Umbilical cord (tissue), 2 donors: ENCODE data around the gene FKRP. TPM values are rescaled to one million over a fixed set of nuclear protein-coding genes. Genes with fewer than 3 reads are reported as not detected.
"Not testable (repeated sequence)": the region's sequence is repeated elsewhere in the genome, so short reads cannot be mapped to it uniquely, and the experiment has no call there.

Experiments
- DNase-seq: peaks from one replicate; pipeline ENCODE4 v3.0.0-alpha.2; 2015; ENCODE audit warnings: low spot score
- total RNA-seq: library from RNA; depleted of rRNA; stranded (reverse); fragments of >200 nt; gene quantifications from one replicate; pipeline ENCODE4 v1.2.3, GENCODE V29; 2014; ENCODE audit warnings: low replicate concordance; ENCODE audit not compliant: insufficient read depth

The FKRP gene
- total RNA-seq, 1 donor from 2014 or later, result 27.0 TPM

DNA sequence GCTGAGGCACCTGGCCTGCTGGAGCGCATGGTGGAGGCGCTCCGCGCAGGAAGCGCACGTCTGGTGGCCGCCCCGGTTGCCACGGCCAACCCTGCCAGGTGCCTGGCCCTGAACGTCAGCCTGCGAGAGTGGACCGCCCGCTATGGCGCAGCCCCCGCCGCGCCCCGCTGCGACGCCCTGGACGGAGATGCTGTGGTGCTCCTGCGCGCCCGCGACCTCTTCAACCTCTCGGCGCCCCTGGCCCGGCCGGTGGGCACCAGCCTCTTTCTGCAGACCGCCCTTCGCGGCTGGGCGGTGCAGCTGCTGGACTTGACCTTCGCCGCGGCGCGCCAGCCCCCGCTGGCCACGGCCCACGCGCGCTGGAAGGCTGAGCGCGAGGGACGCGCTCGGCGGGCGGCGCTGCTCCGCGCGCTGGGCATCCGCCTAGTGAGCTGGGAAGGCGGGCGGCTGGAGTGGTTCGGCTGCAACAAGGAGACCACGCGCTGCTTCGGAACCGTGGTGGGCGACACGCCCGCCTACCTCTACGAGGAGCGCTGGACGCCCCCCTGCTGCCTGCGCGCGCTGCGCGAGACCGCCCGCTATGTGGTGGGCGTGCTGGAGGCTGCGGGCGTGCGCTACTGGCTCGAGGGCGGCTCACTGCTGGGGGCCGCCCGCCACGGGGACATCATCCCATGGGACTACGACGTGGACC lies 10.1 kb downstream of the FKRP start:
- no peak for DNase-seq

DNA sequence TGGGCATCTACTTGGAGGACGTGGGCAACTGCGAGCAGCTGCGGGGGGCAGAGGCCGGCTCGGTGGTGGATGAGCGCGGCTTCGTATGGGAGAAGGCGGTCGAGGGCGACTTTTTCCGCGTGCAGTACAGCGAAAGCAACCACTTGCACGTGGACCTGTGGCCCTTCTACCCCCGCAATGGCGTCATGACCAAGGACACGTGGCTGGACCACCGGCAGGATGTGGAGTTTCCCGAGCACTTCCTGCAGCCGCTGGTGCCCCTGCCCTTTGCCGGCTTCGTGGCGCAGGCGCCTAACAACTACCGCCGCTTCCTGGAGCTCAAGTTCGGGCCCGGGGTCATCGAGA lies 10.7 kb downstream of the FKRP start:
- DNase-seq, result no peak

DNA sequence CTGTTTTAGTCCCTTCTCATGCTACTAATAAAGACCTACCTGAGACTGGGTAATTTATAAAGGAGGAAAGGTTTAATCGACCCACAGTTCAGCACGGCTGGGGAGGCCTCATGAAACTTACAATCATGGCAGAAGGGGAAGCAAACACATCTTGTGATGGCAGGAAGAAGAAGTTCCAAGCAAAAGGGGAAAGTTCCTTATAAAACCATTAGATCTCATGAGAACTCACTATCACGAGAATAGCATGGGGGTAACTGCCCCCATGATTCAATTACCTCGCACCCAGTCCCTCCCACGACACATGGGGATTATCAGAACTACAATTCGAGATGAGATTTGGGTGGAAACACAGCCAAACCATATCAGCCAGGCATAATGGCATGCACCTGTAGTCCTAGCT lies 13.3 kb downstream of the FKRP start:
- DNase-seq, result no peak

DNA sequence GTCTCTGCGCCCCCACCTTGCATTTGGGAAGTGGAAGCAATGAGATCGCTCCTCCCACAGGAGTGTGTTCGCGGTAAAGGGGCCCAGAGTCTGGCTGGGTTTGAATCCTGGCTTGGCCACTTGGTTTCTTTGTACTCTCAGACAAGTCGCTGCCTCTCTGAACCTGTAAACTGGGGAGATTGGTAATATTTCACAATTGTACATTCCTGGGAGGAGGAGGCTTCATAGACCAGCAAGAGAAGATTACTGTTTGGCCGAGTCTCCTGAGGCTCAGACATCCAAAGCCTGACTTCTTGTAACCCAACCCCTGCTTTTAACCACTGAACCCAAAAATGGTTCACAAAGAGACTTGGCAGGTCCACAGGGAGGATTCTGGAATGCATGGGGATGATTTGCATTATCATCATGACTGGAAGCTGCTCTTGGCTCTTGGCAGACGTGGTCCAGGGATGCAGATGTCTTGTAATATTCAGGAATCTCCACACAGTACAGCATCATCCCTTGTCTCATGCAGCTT lies 14.0 kb downstream of the FKRP start:
- peak; percentile 97 for DNase-seq

GRCh38 chr19:46760363-46760762 lies 14.5 kb downstream of the FKRP start:
- no peak for DNase-seq

DNA sequence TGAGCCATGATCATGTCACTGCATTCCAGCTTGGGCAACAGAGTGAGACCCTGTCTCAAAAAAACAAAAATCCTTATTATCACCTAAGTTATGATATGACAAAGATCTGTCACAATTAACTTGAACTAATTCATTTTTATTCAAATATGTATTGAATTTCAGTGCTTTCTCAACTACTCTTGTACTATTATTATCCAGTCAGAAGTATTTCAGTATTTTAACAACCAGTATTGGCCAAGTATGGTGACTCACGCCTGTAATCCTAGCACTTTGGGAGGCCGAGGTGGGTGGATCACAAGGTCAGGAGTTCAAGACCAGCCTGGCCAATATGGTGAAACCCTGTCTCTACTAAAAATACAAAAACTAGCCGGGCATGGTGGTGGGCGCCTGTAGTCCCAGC lies 15.0 kb downstream of the FKRP start:
- DNase-seq, result not testable (repeated sequence)

GRCh38 chr19:46761418-46761831 lies 15.6 kb downstream of the FKRP start:
- no peak for DNase-seq

- DNase-seq, result no peak
These were observed 16.5 kb downstream of the FKRP start for GRCh38 chr19:46762245-46762890.

DNA sequence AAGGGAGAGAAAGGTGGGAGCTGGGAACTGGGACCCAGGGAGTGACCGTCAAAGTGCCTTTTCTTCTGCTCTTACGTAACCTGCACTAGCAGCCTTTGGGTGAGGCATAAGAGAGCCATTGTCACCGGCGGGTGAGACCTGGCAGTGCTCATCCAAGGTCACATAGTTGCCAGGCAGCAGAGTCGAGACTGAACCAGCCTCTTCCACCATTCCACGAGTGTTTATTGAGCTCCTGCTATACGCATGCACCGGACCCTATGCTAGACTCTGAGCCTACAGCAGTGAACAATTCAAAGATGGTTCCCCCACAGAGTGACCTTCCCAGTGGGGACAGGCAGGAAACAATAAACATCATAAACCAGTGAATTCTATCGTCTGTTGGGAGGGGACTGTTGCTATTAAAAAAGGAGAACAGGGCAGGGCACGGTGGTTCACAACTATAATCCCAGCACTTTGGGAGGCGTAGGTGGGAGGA lies 19.0 kb downstream of the FKRP start:
- no peak for DNase-seq

GRCh38 chr19:46766569-46767317 lies 20.9 kb downstream of the FKRP start:
- DNase-seq, result no peak

DNA sequence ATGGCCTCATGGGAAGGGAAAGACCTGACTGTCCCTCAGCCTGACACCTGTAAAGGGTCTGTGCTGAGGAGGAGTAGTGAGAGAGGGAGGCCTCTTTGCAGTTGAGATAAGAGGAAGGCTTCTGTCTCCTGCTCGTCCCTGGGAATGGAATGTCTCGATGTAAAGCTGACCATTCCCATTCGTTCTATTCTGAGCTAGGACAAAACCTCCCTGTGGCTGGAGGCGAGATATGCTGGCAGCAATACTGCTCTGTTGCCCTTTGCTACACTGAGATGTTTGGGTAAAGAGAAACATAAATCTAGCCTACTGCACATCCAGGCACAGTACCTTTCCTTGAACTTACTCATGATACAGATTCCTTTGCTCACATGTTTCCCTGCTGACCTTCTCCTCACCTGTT lies 22.9 kb downstream of the FKRP start:
- peak; percentile 52 for DNase-seq

- DNase-seq, result no peak
These were observed 26.5 kb downstream of the FKRP start for GRCh38 chr19:46772170-46773017.

DNA sequence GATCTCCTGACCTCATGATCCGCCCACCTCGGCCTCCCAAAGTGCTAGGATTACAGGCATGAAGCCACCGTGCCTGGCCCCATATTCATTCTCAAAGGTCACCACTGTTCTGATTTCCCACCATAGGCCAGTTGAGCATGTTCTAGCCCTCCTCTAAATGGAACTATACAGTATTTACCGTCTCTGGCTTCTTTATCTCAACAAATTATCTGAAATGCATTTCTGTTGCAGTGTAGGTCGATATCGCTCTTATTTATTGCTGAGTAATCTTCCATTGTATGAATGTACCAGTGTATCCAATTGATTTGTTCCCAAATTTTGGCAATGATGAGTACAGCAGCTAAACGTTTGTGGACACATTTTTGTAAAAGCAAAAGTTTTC lies 27.2 kb downstream of the FKRP start:
- DNase-seq, result no peak

DNA sequence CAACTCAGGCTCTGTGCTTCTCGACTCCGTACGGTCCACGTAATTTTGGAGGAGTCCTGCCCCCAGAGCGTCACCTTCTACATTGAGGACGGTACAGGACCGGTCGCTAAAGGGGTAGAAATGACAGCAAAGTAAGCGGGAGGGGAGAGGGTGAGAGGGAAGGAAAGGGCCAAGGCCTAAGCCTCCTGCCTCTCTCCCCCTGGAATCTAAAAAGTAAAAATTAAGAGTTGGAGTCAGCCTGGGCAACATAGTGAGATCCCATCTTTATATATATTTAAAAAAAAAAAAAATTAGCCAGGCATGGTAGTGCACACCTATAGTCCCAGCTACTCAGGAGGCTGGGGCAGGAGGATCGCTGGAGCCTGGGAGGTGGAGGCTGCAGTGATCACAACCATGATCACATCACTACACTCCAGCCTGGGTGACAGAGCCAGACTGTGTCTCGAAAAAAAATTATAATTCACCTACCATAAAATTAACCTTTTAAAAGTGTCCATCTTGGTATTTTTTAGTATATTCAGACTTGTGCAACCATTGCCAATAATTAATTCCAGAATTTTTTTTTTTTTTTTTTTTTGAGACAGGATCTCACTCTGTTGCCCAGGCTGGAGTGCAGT lies 29.9 kb downstream of the FKRP start:
- no peak for DNase-seq

DNA sequence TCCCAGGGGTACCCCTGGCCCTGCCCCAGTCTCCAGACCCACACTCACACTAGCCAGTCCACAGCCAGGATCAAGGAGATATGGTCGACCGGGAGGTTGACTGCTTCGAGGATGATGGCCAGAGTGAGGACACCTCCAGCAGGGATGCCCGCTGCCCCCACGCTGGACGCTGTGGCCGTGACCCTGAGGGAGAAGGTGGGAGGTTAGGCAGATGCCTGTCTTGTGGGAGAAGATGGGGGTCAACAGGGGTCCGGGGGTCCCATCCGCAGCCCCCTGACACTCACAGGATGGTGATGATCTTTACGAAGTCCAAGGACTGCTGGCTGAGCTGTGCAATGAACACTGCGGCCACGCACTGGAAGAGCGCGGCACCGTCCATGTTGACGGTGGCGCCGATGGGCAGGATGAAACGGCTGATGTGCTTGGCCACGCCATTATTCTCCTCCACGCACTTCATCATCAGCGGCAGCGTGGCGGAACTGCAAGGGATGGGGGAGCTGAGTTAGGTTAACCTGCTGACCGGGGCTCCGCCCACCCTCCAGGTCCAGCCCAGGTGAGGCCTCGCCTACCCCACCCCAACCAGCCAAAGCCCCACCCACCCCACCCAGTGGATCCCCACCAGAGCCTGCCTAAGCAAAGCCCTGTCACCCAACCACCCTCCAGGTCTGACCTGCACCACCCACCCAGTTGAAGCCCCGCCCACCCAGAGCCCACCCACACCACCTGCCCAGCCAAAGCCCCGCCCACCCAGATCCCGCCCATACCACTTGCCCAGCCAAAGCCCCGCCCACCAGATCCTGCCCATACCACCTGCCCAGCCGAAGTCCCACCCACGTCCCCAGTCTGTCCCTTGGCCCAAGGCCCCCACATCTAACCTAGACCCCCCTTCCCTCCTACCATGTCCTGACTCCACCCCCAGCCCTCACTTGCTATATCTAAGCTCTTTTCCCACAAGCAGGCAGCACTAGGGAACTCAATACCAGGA lies 31.4 kb downstream of the FKRP start:
- no peak for DNase-seq

DNA sequence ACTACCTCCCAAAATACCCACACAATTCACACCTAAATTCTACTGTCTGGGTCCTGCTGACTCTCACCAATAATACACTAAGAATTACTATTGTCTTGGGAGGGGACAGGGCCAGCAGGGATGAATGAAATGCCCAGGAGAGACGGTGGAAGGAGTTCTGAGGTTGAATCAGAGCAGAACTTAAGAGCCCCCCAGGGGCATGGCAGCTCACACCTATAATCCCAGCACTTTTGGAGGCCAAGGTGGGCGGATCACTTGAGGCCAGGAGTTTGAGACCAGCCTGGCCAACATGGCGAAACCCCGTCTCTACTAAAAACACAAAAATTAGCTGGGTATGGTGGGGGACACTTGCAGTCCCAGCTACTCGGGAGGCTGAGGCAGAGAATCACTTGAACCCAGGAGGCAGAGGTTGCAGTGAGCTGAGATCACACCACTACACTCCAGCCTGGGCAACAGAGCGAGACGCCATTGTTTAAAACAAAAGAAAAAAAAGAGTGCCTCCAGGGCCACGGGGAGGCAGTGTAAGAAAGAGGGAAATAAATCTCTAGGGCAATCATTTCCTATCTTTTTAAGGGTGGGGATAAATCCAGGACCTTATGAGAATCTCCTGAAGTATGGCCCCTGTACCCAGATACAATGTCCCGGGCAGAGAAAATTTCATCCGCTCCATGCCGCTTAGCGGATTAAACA lies 32.2 kb downstream of the FKRP start:
- DNase-seq, result not testable (repeated sequence)

- DNase-seq, result no peak
These were observed 36.6 kb downstream of the FKRP start for GRCh38 chr19:46782355-46783019.

DNA sequence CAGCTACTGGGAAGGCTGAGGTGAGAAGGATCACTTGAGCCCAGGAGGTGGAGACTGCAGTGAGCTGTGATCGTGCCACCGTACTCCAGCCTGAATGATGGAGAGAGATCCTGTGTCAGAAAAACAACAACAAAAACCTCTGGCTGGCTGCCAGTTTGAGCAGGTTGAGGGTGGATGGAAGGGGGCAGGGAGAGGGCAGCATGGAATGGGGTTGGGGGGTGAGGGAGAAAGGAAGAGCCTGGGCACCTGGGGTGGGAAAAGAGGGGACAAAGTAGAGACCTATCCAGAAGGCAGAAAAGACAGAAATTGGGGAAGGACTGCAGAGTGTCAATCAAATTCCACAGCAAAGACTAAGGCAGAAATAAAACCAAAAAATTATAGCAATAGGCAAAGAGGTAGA lies 37.8 kb downstream of the FKRP start:
- no peak for DNase-seq
